ENCODE data around the gene CATSPER3. TPM values are rescaled to one million over a fixed set of nuclear protein-coding genes. Genes with fewer than 3 reads are reported as not detected.

Gene CATSPER3
- total RNA-seq, 1 experiment from 2014 or later, result 0.50 TPM

GRCh38 chr5:135053278-135053677 lies 85.6 kb downstream of the CATSPER3 start:
- Mint-ChIP-seq H3K27me3 (ENCODE audit: low read depth) (peaks cover 100% of the 10 kb centered on the region), H3K27ac (no peak overlapping the region), H3K4me3 (no peak overlapping the region), H3K4me1 (peaks cover 3 to 6% of the 10 kb centered on the region in 2 experiments; a peak in 2 of 4 replicates), H3K9me3 (no peaks in the 10 kb centered on the region; a peak in 1 of 5 replicates), H3K36me3 (ENCODE audit: insufficient read depth in 1 of 3, low read depth in 3 of 3) (no peaks in the 10 kb centered on the region)
- no peak overlapping the region for H3K27ac ChIP-seq (ENCODE audit: insufficient read length, low read depth, low read length)
- no peaks in the 10 kb centered on the region for H3K4me1 ChIP-seq (ENCODE audit: insufficient read depth, low read length)
- H3K56ac ChIP-seq (ENCODE audit: insufficient read length, low read depth, low read length), result no peak overlapping the region
- H2BK12ac ChIP-seq (ENCODE audit: insufficient read length, low read depth, low read length), result no peak overlapping the region
- no peak for TF ChIP-seq CTCF (conservative IDR thresholded peaks at IDR 0.05)
- H3K23ac ChIP-seq (ENCODE audit: insufficient read length, low read depth, low read length), result no peak overlapping the region
- H3K18ac ChIP-seq (ENCODE audit: insufficient read length, low read depth, low read length), result no peak overlapping the region
- H3K23me2 ChIP-seq (ENCODE audit: insufficient read length, low read depth, low read length, poor library complexity, severe bottlenecking), result peaks cover 7% of the 10 kb centered on the region
- no peak overlapping the region for H2BK120ac ChIP-seq (ENCODE audit: low read depth, low read length, poor library complexity, severe bottlenecking)
- no peak overlapping the region for H2AFZ ChIP-seq (ENCODE audit: low read length)
- no peak overlapping the region for H3T11ph ChIP-seq (ENCODE audit: low read length)
- DNase-seq, result no peak
- no peak overlapping the region for H2BK15ac ChIP-seq (ENCODE audit: low read depth, low read length)
- no peak overlapping the region for H4K5ac ChIP-seq (ENCODE audit: insufficient read length, low read depth, low read length)
- no peak overlapping the region for H2BK5ac ChIP-seq (ENCODE audit: insufficient read length, low read length)
- no peak overlapping the region for H3K14ac ChIP-seq (ENCODE audit: insufficient read depth, low read length)
- no peak overlapping the region for H3K4ac ChIP-seq (ENCODE audit: low read depth, low read length)
- H3K79me1 ChIP-seq (ENCODE audit: insufficient read depth, low read depth, low read length, poor library complexity, severe bottlenecking), result no peaks in the 10 kb centered on the region
- no CpG with 5 or more reads among the region's 3 CpGs for WGBS (ENCODE audit: extremely low coverage, insufficient read length, low lambda C conversion rate)
- no peak overlapping the region for H3K4me2 ChIP-seq (ENCODE audit: insufficient read depth, insufficient read length, low read length)
- no peak overlapping the region for H4K8ac ChIP-seq (replicated peaks; ENCODE audit: insufficient read length, low read depth, low read length)
- no peak overlapping the region for H4K91ac ChIP-seq (ENCODE audit: insufficient read length, low read depth, low read length)
- no peaks in the 10 kb centered on the region for H4K20me1 ChIP-seq (ENCODE audit: control insufficient read depth, insufficient read depth, insufficient read length)
- no peak overlapping the region for H3K9ac ChIP-seq (ENCODE audit: extremely low read depth, insufficient read length, low read length)
- H3K27me3 ChIP-seq (ENCODE audit: insufficient read depth, low read length), result peaks cover 29% of the 10 kb centered on the region; the same call in 1 of the 2 replicates
- no peak overlapping the region for H2BK20ac ChIP-seq (ENCODE audit: low read depth, low read length, poor library complexity, severe bottlenecking)
- no peaks in the 10 kb centered on the region for H3K79me2 ChIP-seq (ENCODE audit: insufficient read depth, low read length)
- H3K9me3 ChIP-seq (ENCODE audit: control insufficient read depth, low read depth, low read length), result no peaks in the 10 kb centered on the region
- no peak overlapping the region for H2AK5ac ChIP-seq (ENCODE audit: insufficient read length, low read length)

Measured in H9 (cell line).